ENCODE results near the gene DCTN3.

The DCTN3 gene

GRCh38 chr9:34650816-34651215, 30.5 kb upstream of the DCTN3 start:
- H2BK120ac ChIP-seq (ENCODE audit: insufficient read depth, low read length, poor library complexity), result no peak overlapping the region
- H4K12ac ChIP-seq (ENCODE audit: low read depth, low read length), result no peak overlapping the region
- H3K79me2 ChIP-seq (ENCODE audit: control insufficient read depth, insufficient read depth, low read length, poor library complexity), result peaks cover 12% of the 10 kb centered on the region
- H3K4me1 ChIP-seq (ENCODE audit: control insufficient read depth in 1 of 2, insufficient read depth in 2 of 2, low read length in 2 of 2), result peaks cover 38 to 41% of the 10 kb centered on the region in 2 experiments
- no peak overlapping the region for H2AK5ac ChIP-seq (ENCODE audit: low read length)
- no peaks in the 10 kb centered on the region for H3K27me3 ChIP-seq (ENCODE audit: insufficient read depth, low read length)
- H3K79me1 ChIP-seq (ENCODE audit: low read length), result peaks cover 10% of the 10 kb centered on the region
- no peak overlapping the region for H2AFZ ChIP-seq (ENCODE audit: insufficient read depth, low read length, poor library complexity)
- no peak overlapping the region for H2BK5ac ChIP-seq (ENCODE audit: low read depth, low read length, poor library complexity)
- H3K4ac ChIP-seq (ENCODE audit: low read depth, low read length), result no peak overlapping the region
- no peak overlapping the region for H3K9ac ChIP-seq (ENCODE audit: low read length)
- DNase-seq, result no peak
- no peak overlapping the region for H4K8ac ChIP-seq (ENCODE audit: low read depth, low read length)
- H3K27ac ChIP-seq (ENCODE audit: low read depth, low read length), result no peak overlapping the region
- no peak overlapping the region for H3K14ac ChIP-seq (ENCODE audit: low read length)
- no peak overlapping the region for H3K4me2 ChIP-seq (ENCODE audit: low read length)
- H3K23ac ChIP-seq (ENCODE audit: low read length), result no peak overlapping the region
- H3K9me3 ChIP-seq (ENCODE audit: insufficient read depth, low read depth, low read length), result no peaks in the 10 kb centered on the region
- H3K36me3 ChIP-seq (ENCODE audit: control insufficient read depth in 1 of 2, insufficient read depth in 2 of 2, low read length in 2 of 2), result peaks cover 15 to 17% of the 10 kb centered on the region in 2 experiments
- H2BK12ac ChIP-seq (ENCODE audit: low read length), result no peak overlapping the region
- H3K18ac ChIP-seq (ENCODE audit: low read length), result no peak overlapping the region
- H4K91ac ChIP-seq (ENCODE audit: low read depth, low read length), result peak overlapping the region; percentile 62
- H3K4me3 ChIP-seq (ENCODE audit: low read depth, low read length), result no peak overlapping the region
- no CpG with 5 or more reads among the region's 5 CpGs for WGBS (ENCODE audit: extremely low coverage, insufficient coverage, insufficient read length)

GRCh38 chr9:34648673-34649072, 28.4 kb upstream of the DCTN3 start:
- Histone ChIP-seq H3K79me2 (ENCODE audit: control insufficient read depth, insufficient read depth, low read length, poor library complexity) (peaks cover 12% of the 10 kb centered on the region), H3K9me3 (ENCODE audit: insufficient read depth, low read depth, low read length) (no peaks in the 10 kb centered on the region), H4K91ac (ENCODE audit: low read depth, low read length) (no peak overlapping the region), H2BK12ac (ENCODE audit: low read length) (no peak overlapping the region), H2AFZ (ENCODE audit: insufficient read depth, low read length, poor library complexity) (no peak overlapping the region), H2BK5ac (ENCODE audit: low read depth, low read length, poor library complexity) (no peak overlapping the region), H3K4me3 (ENCODE audit: low read depth, low read length) (no peak overlapping the region), H3K27me3 (ENCODE audit: insufficient read depth, low read length) (no peaks in the 10 kb centered on the region), H3K18ac (ENCODE audit: low read length) (no peak overlapping the region), H3K23ac (ENCODE audit: low read length) (no peak overlapping the region), H3K4me1 (ENCODE audit: control insufficient read depth in 1 of 2, insufficient read depth in 2 of 2, low read length in 2 of 2) (peaks cover 48 to 49% of the 10 kb centered on the region in 2 experiments), H2AK5ac (ENCODE audit: low read length) (no peak overlapping the region), H3K4me2 (ENCODE audit: low read length) (no peak overlapping the region), H4K12ac (ENCODE audit: low read depth, low read length) (no peak overlapping the region), H4K8ac (ENCODE audit: low read depth, low read length) (no peak overlapping the region), H3K36me3 (ENCODE audit: control insufficient read depth in 1 of 2, insufficient read depth in 2 of 2, low read length in 2 of 2) (peaks cover 15 to 17% of the 10 kb centered on the region in 2 experiments), H3K27ac (ENCODE audit: low read depth, low read length) (no peak overlapping the region), H3K79me1 (ENCODE audit: low read length) (peaks cover 15% of the 10 kb centered on the region), H3K9ac (ENCODE audit: low read length) (no peak overlapping the region), H2BK120ac (ENCODE audit: insufficient read depth, low read length, poor library complexity) (no peak overlapping the region), H3K4ac (ENCODE audit: low read depth, low read length) (no peak overlapping the region), H3K14ac (ENCODE audit: low read length) (no peak overlapping the region)
- WGBS (ENCODE audit: extremely low coverage, insufficient coverage, insufficient read length), result no CpG with 5 or more reads among the region's 8 CpGs
- no peak for DNase-seq

- Histone ChIP-seq H3K9ac (ENCODE audit: low read length) (no peak overlapping the region), H2BK12ac (ENCODE audit: low read length) (no peak overlapping the region), H4K91ac (ENCODE audit: low read depth, low read length) (no peak overlapping the region), H3K27me3 (ENCODE audit: insufficient read depth, low read length) (no peaks in the 10 kb centered on the region), H3K36me3 (ENCODE audit: control insufficient read depth in 1 of 2, insufficient read depth in 2 of 2, low read length in 2 of 2) (peaks cover 15 to 17% of the 10 kb centered on the region in 2 experiments), H2BK5ac (ENCODE audit: low read depth, low read length, poor library complexity) (no peak overlapping the region), H3K9me3 (ENCODE audit: insufficient read depth, low read depth, low read length) (no peaks in the 10 kb centered on the region), H2AFZ (ENCODE audit: insufficient read depth, low read length, poor library complexity) (peak overlapping the region; percentile 26), H3K4me1 (ENCODE audit: control insufficient read depth in 1 of 2, insufficient read depth in 2 of 2, low read length in 2 of 2) (peaks cover 39% of the 10 kb centered on the region in 2 experiments), H3K79me2 (ENCODE audit: control insufficient read depth, insufficient read depth, low read length, poor library complexity) (peaks cover 12% of the 10 kb centered on the region), H4K8ac (ENCODE audit: low read depth, low read length) (no peak overlapping the region), H3K4me3 (ENCODE audit: low read depth, low read length) (no peak overlapping the region), H3K23ac (ENCODE audit: low read length) (no peak overlapping the region), H3K18ac (ENCODE audit: low read length) (peak overlapping the region; percentile 44), H3K14ac (ENCODE audit: low read length) (no peak overlapping the region), H2BK120ac (ENCODE audit: insufficient read depth, low read length, poor library complexity) (no peak overlapping the region), H4K12ac (ENCODE audit: low read depth, low read length) (no peak overlapping the region), H3K79me1 (ENCODE audit: low read length) (peaks cover 12% of the 10 kb centered on the region), H2AK5ac (ENCODE audit: low read length) (no peak overlapping the region), H3K27ac (ENCODE audit: low read depth, low read length) (no peak overlapping the region), H3K4me2 (ENCODE audit: low read length) (peak overlapping the region; percentile 78), H3K4ac (ENCODE audit: low read depth, low read length) (peak overlapping the region; percentile 19)
- WGBS (ENCODE audit: extremely low coverage, insufficient coverage, insufficient read length), result no CpG with 5 or more reads among the region's 10 CpGs
- DNase-seq, result no peak
Measured at GRCh38 chr9:34647651-34648050, 27.4 kb upstream of the DCTN3 start.

- Histone ChIP-seq H3K9ac (ENCODE audit: low read length) (peak overlapping the region; percentile 62), H3K27me3 (ENCODE audit: insufficient read depth, low read length) (no peaks in the 10 kb centered on the region), H3K79me2 (ENCODE audit: control insufficient read depth, insufficient read depth, low read length, poor library complexity) (peaks cover 12% of the 10 kb centered on the region), H3K36me3 (ENCODE audit: control insufficient read depth in 1 of 2, insufficient read depth in 2 of 2, low read length in 2 of 2) (peaks cover 15 to 17% of the 10 kb centered on the region in 2 experiments), H3K4me2 (ENCODE audit: low read length) (peak overlapping the region; percentile 78), H3K27ac (ENCODE audit: low read depth, low read length) (peak overlapping the region; percentile 76), H4K8ac (ENCODE audit: low read depth, low read length) (peak overlapping the region; percentile 89), H2BK5ac (ENCODE audit: low read depth, low read length, poor library complexity) (peak overlapping the region; percentile 23), H3K18ac (ENCODE audit: low read length) (peak overlapping the region; percentile 87), H3K4ac (ENCODE audit: low read depth, low read length) (peak overlapping the region; percentile 67), H3K9me3 (ENCODE audit: insufficient read depth, low read depth, low read length) (no peaks in the 10 kb centered on the region), H4K12ac (ENCODE audit: low read depth, low read length) (no peak overlapping the region), H3K4me3 (ENCODE audit: low read depth, low read length) (peak overlapping the region; percentile 81), H2BK120ac (ENCODE audit: insufficient read depth, low read length, poor library complexity) (peak overlapping the region; percentile 9), H3K4me1 (ENCODE audit: control insufficient read depth in 1 of 2, insufficient read depth in 2 of 2, low read length in 2 of 2) (peaks cover 33% of the 10 kb centered on the region in 2 experiments), H2AK5ac (ENCODE audit: low read length) (peak overlapping the region; percentile 50), H3K79me1 (ENCODE audit: low read length) (peaks cover 12% of the 10 kb centered on the region), H3K14ac (ENCODE audit: low read length) (peak overlapping the region; percentile 95), H2AFZ (ENCODE audit: insufficient read depth, low read length, poor library complexity) (peak overlapping the region; percentile 72), H4K91ac (ENCODE audit: low read depth, low read length) (peak overlapping the region; percentile 86), H3K23ac (ENCODE audit: low read length) (no peak overlapping the region), H2BK12ac (ENCODE audit: low read length) (no peak overlapping the region)
- no CpG with 5 or more reads among the region's 8 CpGs for WGBS (ENCODE audit: extremely low coverage, insufficient coverage, insufficient read length)
- DNase-seq, result no peak
Measured at GRCh38 chr9:34647084-34647403, 26.7 kb upstream of the DCTN3 start.
